Iris pigment epithelial cell (primary cell): ENCODE results near the gene TUBB6.
A peak's percentile ranks its signal among the peaks of the same experiment; 100 is the strongest.

Experiments
- DNase-seq: peaks from one replicate; pipeline ENCODE4 v3.0.0-alpha.2; 2011; ENCODE audit warnings: low read depth

The TUBB6 gene

DNA sequence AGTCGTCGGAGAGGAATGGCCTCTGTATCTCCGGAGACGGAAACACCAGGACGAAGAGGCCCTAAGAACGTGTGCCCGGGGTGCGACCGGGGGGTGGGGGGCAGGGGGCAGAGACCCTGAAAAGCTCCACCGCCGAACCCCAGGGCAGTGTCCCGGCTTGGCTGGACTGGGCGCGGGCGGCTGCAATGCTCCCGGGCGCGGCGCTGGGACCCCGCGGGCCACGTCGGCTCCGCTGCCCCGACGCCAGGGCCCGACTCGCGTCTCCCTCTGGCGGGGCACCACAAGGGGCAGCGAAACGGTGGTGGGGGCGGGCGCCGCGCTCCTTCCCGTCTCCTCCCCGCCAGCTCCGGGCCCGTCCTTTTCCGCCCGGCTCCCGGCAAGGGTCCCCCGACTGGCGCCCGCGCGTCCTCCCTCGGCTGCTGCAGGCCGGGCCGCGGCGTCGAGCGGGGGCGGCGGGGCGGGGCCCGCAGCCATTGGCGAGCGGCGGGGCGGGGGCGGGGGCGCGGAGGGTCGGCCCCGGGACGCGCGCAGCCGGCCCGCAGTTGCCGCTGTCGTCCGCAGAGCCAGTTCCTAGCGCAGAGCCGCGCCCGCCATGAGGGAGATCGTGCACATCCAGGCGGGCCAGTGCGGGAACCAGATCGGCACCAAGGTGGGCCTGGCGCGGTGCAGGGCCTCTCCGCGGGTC is at the start of gene TUBB6:
Gene TUBB6, plus strand, starts transcription at position 541 of the 685 bp plus-strand sequence. Its CDS starts 52 bp downstream, at position 593.
- DNase-seq, result peak; percentile 86

DNA sequence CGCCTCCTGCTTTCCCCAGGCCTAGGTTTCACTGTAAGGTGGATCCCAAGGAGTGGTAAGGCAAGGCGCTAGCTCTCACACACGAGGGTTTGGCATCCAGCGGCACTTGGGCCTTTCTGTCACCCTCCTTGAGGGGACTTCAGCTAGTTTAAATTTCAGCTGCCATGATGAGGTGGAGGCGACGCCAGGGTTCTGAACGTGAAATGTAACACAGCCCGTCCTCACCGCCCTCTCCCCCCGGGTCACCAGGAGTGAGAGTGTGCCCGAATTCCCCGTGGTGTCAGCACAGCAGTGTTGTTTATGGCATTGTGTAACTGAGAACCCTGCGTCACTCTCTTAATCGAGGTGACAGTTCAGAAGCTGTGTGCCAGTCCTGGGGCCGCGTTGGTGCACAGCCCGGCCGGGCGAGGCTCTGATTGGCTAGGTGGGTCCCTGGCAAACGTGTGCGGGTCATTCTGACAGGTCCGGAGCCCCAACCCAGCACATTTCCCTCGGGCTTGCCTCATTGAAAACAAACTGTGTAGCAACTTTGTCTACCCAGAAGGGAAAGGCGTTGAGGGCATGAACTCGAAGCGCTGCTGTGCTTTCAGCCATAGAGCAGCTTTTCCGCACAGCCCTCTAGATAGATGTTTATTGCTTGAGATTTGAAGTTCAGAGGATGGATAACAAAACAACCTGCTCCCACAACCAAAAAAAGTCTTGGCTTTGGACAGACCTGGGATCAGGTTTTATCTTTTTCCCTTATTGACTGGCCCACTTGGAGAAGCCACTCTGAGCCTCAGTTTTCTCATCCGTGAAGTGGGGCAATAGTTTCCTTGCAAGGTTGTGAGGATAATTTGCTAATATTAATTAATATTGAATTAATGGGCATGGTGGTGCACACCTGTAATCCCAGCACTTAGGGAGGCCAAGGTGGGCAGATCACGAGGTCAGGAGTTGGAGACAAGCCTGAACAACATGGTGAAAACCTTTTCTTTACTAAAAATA is 49.0 kb upstream of the TUBB6 start:
- no peak for DNase-seq

DNA sequence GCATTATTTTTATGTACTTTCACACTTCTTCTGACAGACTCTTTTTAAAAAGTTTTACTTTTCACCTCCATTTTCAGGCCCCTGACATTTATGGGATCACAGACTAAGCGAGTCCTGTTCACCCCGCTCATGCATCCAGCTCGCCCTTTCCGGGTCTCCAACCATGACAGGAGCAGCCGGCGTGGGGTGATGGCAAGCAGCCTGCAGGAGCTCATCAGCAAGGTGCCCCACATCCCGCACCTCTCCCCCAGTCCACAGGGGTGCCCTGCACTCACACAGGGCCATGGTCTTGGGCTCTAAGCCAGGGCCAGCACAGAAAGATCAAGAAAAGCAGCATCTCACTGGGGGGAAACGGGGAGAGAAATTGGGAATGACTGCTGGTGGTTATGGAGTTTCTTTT is 45.3 kb upstream of the TUBB6 start:
- no peak for DNase-seq

DNA sequence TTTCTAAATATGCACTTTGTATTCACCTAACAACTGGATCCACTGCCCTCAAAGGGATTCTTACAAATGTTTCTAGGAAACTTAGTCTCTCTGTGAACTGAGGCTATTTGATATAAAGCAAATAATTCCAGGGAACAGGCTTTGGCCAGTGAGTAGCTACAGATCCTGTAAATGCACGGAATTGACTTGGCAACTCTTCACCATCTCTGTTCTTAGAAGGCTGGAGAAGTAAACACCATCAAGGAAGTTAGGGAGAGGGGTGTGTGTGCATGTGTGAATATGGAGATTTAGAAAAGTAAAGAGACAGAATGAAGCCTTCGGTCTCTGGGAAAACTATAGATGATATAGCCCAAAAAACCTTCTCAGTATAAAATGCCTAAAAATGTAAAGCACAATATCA is 43.2 kb upstream of the TUBB6 start:
- DNase-seq, result no peak

DNA sequence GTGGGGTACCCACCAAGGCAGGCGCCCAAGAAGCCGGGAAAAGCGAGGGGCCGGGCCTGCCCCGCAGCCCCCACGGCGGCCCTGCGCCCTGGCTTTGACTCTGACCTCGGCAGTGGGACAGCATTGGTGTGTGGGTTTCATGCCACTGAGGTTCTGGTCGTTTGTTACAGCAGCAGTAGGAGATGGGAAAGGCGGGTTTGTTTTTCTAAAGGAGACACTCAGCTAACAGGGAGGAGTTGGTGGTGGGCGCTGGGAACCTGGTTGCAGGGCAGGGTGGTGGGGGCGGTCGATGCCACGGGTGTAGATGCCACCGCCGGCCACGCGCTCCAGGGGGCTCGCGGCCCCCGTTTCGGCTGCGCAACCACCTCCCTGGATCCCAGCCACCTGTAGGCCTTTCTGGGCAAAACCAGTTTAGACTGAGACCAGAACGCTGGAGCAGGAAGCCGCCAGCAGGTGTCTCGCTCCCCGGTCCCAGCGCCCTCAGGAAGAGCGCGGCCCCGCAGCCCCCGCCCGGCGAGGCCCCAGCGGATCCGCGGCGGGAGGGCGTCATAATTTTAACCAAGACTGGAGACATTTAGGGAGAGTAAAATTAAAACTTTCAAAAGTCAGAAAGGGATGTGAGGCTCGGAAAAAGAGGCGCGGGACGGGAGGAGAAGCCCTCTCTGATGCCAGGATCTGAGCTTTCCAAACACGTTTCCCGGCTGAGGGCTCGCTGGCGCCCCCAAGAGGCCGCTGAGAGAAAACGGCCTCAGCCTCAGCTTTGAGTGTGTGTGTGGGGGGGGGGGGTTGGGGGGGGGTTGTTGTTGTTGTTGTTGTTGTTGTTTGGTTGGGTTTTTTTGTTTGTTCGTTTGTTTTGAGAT is 36.4 kb upstream of the TUBB6 start:
- peak; percentile 76 for DNase-seq

DNA sequence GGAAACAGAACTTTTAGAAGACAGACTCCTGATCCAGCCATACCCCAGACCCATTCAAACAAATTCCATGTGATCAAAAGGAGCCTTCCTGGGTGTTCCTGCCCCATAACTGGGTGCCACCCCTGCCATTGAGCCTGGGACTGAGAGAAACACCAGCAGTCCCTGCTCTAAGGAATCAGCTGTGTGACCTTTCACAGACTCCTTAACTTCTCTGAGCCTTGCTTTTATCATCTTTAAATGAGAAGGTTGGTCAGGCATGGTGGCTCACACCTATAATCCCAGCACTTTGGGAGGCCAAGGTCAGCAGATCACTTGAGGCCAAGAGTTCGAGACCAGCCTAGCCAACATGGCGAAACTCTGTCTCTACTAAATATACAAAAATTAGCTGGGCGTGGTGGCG is 33.2 kb upstream of the TUBB6 start:
- no peak for DNase-seq

DNA sequence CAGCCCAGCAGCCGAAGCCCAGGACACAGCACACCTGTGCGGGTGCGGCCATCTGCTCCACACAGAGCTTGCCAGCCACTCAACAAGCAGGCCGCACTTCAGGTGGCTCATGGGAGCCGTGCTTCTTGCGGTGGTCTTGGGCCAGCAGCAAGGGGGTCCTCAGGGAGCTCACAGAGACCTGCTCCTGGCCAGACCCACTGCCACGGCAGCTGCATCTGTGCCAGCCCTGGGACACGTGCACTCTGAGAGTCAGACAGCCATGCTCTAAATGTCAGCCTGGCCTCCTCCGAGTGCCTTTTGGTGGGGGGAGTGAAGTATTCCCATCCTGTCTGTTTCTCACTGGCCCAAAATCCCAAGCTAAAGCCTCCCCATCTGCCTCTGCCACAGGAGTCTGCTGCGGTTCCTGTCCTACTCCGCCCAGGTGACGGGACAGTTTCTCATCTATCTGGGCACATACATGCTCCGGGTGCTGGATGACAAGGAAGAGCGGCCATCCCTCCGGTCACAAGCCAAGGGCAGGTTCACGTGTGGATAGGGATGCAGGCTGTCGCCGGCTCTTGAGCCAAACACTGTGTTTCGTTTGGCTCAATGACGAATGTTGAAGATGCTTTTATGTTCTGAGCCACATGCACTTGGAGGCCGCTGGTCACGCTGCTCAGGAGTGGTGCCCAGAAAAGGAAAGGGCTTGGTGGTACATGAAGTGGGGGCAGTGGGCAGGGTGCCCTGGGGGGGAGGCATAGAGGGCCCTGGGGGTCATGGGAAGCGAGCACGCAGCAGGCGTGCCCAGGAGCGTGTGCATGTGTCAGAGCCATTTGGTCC is 31.1 kb upstream of the TUBB6 start:
- no peak for DNase-seq

DNA sequence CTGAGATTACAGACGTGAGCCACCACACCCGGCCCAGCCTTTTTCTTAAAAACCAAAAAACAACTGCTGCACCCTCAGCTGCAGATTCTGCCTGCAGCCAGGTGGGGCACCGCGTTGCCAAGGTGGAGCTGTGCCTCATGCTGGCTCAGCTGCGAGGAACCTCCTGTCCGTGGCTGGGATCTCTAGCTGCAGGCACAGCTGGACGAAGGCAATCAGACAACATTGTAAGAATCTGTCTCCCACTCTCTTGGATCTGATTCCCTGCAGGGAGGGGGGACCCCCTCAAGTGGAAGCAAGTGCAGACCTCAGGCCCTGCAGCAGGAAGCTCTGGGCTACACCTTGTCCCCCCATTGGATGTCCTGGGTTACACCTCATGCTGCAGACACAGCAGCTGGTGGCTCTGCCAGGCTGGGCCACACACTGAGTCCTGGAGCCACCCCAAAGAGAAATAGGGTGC is 29.8 kb upstream of the TUBB6 start:
- no peak for DNase-seq

DNA sequence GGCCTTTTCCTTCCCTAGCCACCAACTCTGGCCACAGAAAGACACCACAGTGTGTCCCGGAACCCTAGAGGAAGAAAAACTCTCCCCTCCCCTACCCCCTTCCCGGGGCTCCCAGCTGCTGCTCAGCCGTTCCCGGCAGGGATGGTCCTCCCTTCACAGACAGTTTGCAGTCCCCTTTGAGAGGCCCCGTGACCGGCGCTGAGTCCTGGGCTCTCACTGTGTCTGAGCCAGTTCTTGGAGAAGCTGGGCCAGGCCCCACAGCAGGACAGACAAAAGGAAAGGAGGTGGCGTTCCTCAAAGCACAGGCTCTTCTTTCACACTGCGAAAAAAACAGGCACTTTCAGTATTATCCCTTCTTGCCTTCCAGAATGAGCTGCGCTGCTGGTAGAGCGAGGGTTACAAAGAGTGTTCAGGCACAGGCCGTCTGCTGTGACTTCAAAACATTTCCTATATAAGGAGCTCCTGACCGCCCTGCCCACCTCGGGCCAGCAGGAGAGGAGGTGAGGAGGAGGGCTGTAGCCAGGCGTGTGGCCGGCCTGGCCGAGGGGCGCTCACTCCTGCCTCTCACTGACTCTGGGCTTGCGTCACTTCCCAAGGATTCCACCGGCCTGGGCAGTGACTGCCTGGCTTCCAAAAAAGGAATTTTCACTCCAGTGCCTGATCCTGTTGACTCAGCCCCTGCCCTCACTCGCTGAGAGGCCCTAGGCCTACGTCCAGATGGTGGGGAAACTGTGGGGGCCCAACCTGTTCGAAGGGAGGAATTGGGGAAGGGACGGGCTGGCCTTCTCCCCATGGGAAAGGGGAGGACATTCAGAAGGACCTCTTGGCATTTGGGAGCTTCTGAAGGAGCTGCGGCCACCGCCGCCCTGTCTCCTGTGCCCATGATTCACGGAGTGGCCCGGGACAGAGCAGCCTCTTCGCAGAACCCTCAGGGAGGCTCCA is 29.0 kb upstream of the TUBB6 start:
- DNase-seq, result peak; percentile 93

DNA sequence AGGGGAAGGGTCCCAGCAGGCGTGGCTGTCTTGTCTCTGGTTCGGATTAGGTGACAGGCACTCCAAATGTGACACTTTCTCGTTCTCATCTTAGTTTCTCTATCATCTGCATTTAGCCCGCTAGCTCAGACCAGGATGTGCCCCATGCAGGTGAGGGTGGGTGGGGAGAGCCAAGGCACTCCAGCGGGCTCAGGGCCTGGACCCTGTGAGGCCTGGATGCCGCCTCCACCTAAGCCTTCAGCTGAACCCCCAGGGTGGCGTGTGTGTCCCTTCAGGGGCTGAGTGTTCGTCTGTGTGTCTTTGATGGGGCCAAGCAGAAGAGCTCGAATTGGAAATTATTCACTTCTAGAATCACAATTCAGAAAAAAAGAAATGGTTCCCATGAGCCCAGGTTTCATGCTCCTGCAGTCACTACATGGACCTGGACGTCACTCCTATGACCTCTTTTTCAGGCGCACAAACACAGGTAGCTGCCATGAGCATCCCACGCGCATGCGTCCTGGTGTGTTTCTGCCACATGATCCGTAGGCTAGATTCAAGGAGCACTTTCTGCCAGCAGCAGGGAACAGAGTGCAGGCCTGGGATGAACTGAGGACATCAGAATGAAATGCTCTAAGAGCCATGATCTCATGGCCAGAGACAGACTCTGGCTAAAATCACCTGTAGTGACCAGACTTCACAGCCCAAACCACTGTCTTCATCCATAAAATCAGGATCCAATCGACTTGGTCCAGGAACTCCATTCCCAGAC is 28.1 kb upstream of the TUBB6 start:
- DNase-seq, result no peak

DNA sequence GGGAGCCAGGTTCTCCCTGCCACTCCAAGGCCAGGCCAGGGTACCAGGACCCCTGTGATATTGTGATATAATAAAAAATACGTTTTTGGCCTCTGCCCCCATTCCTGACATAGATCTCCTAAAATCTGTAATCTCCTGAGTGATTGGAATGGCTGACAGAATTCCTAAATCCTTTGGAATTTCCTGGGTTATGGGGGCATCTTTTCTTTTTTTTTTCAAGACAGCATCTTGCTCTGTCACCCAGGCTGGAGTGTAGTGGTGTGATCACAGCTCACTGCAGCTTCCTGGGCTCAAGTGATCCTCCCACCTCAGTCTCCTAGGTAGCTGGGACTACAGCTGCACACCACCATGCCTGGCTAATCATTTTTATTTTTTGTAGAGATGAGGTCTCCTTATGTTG is 26.2 kb upstream of the TUBB6 start:
- DNase-seq, result no peak

DNA sequence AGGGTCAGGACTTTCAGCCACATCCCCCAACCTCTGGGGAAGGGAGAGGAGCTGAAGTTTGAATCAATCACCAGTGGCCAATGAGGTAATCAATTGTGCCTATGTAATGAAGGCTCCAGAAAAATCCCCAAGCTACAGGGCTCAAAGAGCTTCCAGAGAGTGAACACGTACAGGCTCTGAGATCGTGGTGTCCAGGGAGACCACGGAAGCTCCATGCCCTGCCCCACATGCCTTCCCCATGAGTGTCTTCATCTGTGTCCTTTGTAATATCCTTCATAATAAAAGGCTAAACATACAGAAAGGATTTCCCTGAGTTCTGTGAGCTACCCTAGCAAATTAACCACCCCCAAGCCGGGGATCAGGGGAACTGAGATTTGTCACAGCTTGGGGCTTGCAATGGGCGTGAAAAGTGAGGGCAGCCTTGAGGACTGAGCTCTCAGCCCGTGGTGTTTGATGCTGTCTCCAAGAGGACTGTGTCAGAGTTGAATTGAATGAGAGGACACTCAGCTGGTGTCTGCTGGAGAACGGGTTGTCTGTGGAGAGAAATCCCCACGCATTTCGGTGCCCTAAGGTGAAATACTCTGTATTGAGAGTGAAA is 25.5 kb upstream of the TUBB6 start:
- DNase-seq, result peak; percentile 94

DNA sequence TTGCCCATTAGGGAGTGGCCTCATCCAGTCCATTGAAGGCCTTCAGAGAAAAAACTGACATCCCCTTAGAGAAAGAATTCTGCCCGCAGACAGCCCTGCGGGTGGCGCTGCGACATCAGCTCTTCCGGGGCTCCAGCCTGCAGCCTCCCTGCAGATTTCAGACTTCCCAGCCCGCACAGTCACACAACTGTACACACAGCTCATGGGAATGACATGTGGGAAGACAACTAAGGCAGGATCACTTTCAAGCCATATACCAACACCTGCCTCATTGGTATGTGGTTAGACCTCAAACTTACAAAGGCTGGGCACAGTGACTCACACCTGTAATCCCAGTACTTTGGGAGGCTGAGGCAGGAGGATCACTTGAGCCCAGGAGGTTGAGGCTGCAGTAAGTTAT is 24.8 kb upstream of the TUBB6 start:
- DNase-seq, result peak; percentile 48

DNA sequence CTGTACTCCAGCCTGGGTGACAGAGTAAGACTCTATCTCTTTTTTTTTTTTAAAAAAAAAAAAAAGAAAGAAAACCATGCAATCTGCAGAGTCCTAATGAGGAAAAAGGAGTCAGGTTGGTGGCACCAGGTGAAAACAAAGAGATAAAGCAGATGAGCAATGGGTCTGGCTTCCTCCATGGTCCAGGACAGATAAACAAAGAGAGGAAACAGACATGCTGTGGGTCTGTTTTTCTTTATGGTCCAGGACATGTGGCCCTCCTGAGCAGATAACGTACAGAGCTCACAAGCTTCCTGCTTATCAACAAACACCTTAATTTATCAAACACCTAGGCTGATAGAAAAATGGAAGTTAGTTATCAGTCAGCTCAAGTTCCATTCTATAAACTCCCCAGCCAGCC is 24.4 kb upstream of the TUBB6 start:
- no peak for DNase-seq

DNA sequence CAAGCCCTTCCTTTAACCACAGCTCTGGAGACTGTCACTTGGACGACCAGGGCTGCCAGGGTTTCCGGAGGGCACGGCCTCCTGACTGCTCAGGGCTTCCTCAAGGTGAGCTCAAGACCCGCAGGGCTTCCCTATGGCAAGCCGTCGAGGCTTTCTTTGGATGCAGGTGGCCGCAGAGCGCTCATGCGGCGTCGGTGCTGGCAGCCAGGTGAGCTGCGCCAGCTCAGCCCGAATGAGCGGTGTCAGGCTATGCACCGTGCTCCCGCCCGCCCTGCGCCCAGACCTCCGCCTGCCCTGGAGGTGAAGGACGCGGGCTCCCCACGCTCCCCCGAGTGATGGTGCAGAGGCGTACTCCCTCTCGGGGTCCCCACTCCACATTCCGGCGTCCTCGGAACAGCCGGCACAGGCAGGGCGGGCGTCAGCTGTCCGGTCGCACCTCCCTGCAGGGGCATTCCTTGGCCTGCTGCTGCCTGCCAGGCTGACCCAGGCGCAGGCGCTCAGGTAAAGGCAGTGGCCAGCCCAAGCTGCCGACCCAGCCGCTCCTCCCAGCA is 20.8 kb upstream of the TUBB6 start:
- no peak for DNase-seq

DNA sequence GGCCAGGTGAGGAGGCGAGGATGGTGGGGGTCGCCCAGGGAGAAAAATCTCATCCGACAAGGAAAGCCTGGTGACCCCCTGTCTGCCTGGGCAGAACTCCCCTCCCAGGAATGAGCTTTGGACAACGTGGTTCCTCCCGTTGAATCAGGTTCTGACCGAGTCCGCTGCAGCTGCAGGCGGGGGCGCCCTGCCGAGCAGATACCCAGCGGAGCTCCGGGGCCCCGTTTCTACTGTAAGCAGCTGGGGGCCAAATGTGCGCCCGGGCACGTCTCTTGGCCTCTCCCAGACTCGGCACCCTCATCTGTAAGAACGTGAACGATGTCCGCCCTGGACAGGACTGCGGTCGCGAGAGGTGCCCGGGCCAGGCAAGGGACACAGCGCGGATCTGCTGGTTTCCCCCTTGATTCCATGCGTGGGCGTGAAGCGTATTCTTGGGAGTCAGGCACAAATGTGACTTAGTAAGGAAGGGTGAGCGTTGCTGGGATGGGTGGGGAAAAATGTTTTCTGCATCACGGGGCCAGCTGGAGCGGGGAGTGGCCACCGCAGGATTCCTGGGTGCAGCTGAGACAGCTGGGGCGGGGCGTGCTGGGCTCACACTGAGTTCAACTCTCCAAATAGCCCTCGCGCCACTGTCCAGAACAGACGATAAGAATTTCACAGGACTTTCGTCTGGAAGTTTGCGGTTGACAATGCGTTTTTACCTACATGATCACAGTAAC is 20.2 kb upstream of the TUBB6 start:
- DNase-seq, result peak; percentile 94

DNA sequence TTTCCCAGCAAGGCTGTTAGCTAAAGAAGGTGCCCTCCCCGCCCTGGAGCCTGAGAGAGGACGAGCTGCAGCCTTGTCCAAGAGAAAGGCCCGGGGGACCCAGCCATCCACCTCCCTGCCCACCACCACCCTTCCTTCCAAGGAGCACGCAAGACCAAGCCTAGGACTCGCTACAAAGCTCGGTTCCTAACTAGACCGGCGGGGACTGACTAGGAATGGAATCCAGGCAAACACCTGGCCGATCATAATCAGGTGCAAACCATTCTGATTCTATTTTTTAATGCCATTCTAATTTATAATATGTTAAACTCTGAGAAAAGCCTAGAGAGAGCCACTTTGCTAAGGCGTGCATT is 19.7 kb upstream of the TUBB6 start:
- no peak for DNase-seq

DNA sequence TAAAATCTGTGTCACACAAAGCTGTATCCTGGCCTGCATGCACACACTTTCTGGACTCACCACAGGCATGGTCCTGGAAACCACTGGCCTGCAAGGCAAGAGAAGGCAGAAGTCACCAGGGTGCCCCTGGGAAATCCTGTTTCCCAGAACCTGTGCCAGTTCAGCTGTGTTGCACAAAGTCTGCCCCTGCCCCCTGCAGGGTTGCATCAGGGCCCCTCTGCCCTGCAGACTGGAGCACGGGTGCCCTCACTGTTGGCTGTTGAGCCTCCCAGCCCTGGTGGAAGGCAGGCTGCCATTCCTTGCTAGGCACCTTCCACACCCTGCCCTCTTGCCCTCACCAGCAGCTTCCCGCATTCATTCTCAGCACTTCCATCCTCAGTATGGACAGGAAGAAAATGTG is 18.0 kb upstream of the TUBB6 start:
- DNase-seq, result no peak
